HG03045 (cell line): ENCODE data around the gene WNT3A.

Experiments
- ATAC-seq: cut with Tn5 transposase; IDR thresholded peaks from one replicate; pipeline ENCODE4 v1.9.1; 2021; ENCODE audit warnings: mild to moderate bottlenecking, moderate library complexity; ENCODE audit not compliant: unreplicated experiment

WNT3A gene

DNA sequence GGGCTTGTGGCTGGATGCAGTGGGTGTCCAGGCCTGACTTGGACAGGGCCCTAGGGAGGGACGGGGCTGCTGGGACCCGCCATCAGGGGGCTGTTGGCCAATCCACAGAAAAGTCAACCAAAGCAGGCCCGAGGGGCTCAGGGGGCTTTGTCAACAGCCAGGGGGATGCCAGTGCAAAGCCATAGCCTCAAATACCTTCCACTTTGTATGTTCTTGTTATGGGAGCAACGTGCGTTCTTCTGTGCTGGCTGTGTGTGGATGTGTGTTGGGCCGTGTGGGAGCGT is 40.3 kb downstream of the WNT3A start:
- ATAC-seq: no peak

DNA sequence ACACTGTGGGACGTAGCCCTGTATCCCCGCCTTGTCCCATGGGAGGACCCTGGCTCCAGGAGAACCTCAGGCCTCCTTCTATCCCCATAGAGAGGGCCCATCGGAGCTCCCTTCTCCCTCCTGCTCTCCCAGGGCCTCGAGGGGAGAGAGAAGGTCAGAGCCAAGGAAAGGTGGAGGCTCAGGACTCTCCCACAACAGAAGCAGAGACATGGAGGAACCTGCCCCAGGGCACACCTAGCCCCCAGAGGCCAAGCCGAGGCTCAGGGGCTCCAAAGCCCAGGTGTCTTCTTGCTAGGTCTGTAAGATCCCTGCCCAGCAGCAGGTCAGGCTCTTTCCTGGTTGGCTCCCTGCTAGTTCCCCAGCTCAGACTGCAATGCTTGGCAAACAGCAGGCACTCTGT is 41.3 kb downstream of the WNT3A start:
- no peak for ATAC-seq

DNA sequence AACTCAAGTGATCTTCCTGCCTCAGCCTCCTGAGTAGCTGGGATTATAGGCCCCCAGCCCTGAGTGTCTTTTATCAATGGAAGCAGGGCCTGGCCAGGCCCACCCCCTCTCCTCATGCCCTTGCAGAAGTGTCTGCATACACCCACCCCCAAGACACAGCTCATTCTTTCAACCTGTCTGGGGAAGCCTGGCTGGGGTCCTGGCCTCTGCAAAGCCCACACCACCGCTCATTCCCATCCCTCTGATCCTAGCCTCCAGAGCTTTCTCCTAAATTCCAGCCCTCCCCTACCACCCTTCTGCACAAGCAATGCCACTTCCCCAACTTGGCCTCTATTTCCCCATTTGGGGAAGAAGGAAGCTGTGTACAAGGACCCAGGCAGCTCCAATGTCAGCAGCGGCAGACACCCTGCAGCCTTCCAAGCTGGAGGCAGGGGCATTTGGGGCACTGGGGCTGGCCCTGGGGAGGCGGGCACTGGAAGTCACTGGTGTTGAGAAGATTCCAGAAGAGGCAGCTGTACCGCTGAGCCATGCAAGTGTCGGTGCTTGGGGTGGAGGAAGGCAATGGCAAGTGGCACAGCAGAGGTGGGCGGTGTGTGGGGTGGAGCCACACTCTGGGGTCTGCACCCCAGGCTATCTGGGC is 42.0 kb downstream of the WNT3A start:
- no peak for ATAC-seq

DNA sequence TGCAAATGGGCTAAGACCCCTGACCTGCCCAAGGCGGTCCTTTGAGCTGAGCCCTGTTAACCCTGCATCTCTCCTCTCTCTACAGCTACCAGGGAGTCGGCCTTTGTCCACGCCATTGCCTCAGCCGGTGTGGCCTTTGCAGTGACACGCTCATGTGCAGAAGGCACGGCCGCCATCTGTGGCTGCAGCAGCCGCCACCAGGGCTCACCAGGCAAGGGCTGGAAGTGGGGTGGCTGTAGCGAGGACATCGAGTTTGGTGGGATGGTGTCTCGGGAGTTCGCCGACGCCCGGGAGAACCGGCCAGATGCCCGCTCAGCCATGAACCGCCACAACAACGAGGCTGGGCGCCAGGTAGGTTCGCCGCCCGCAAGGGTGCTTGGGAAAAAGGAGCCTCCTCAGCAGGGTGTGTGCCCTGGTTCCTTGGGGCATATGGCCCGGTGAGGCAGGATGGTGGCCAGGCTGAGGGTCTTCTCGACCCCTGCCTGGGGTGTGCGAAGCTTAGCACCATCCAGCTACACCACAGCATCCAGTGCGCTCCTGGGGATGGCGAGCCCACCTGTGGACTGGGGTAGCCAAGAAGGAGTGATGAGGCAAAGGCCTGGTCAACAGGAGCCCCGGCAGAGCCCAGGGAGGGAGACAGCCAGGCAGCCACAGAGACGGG is 43.9 kb downstream of the WNT3A start:
- no peak for ATAC-seq

DNA sequence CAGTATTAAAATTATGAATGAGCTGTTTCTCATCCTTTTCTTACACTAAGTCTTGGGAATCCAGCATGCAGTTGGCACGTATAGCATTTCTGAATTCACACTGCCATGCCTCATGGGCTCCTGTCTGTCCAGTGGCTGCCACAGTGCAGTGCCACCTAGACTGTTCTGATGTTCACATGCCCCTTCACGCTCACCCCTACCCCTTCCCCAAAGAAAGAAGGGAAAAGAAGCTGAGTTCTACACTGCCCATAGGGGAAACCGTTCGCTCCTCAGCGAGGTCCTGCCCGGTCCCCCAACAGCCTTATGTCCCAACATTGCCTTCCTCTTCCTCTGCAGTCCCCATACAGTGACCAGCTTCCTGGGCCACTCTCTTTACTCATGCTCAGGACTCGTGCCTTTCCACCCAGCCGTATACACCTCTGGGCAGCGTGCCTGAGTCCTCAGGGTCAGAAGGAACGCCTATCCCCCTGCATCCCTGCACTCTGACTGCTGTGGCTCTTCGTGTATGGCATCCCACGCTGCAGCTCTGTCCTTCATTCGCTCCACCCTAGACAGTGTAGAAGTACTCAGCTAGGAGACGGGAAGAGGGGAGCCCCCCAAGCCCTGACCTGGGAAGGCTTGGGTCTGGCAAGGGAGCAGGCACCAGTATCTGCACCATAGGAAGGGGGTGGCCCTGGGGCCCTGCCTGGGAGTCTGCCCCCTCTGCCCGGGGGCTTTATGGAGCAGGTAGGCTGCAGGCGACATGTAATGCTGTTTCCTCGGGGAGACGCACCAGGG is 51.6 kb downstream of the WNT3A start:
- no peak for ATAC-seq

DNA sequence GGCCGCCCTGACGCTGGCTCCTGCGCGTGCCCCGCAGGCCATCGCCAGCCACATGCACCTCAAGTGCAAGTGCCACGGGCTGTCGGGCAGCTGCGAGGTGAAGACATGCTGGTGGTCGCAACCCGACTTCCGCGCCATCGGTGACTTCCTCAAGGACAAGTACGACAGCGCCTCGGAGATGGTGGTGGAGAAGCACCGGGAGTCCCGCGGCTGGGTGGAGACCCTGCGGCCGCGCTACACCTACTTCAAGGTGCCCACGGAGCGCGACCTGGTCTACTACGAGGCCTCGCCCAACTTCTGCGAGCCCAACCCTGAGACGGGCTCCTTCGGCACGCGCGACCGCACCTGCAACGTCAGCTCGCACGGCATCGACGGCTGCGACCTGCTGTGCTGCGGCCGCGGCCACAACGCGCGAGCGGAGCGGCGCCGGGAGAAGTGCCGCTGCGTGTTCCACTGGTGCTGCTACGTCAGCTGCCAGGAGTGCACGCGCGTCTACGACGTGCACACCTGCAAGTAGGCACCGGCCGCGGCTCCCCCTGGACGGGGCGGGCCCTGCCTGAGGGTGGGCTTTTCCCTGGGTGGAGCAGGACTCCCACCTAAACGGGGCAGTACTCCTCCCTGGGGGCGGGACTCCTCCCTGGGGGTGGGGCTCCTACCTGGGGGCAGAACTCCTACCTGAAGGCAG is 52.3 kb downstream of the WNT3A start:
- ATAC-seq: no peak

DNA sequence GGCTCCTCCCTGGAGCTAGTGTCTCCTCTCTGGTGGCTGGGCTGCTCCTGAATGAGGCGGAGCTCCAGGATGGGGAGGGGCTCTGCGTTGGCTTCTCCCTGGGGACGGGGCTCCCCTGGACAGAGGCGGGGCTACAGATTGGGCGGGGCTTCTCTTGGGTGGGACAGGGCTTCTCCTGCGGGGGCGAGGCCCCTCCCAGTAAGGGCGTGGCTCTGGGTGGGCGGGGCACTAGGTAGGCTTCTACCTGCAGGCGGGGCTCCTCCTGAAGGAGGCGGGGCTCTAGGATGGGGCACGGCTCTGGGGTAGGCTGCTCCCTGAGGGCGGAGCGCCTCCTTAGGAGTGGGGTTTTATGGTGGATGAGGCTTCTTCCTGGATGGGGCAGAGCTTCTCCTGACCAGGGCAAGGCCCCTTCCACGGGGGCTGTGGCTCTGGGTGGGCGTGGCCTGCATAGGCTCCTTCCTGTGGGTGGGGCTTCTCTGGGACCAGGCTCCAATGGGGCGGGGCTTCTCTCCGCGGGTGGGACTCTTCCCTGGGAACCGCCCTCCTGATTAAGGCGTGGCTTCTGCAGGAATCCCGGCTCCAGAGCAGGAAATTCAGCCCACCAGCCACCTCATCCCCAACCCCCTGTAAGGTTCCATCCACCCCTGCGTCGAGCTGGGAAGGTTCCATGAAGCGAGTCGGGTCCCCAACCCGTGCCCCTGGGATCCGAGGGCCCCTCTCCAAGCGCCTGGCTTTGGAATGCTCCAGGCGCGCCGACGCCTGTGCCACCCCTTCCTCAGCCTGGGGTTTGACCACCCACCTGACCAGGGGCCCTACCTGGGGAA is 53.0 kb downstream of the WNT3A start:
- ATAC-seq: no peak

DNA sequence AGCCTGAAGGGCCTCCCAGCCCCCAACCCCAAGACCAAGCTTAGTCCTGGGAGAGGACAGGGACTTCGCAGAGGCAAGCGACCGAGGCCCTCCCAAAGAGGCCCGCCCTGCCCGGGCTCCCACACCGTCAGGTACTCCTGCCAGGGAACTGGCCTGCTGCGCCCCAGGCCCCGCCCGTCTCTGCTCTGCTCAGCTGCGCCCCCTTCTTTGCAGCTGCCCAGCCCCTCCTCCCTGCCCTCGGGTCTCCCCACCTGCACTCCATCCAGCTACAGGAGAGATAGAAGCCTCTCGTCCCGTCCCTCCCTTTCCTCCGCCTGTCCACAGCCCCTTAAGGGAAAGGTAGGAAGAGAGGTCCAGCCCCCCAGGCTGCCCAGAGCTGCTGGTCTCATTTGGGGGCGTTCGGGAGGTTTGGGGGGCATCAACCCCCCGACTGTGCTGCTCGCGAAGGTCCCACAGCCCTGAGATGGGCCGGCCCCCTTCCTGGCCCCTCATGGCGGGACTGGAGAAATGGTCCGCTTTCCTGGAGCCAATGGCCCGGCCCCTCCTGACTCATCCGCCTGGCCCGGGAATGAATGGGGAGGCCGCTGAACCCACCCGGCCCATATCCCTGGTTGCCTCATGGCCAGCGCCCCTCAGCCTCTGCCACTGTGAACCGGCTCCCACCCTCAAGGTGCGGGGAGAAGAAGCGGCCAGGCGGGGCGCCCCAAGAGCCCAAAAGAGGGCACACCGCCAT is 53.8 kb downstream of the WNT3A start:
- no peak for ATAC-seq

DNA sequence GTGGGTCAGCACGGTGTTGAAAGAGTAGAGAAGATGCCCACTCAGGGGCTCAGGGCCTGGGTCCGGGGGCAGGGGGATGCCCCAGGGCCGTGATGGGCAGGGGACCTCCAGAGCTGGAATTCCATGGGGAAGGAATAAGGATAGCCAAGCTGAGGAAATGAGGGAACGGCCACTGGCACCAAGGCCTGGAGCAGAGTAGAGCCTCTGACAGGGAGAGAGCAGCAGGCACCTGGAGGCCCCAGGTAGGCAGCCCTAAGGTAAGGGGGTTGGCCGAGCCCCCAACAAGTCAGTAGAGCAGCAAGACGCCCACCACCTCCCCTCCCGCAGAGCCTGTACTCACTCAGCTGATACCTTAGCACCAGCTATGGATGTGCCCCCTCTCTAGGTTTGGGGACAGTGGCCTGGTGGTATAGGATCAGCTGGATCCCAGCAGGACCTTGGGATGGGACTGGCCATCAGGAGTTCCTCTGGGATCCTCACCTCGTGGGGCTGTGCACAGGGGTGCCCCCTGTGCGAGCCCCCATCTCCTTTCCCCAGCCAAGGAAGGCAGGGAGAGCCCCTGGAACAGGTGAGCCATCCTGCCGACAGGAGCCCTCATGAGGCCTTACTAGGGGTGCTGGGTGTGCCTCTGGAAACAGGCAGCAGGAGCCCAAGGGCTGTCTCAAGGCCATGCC is 54.8 kb downstream of the WNT3A start:
- ATAC-seq: no peak

DNA sequence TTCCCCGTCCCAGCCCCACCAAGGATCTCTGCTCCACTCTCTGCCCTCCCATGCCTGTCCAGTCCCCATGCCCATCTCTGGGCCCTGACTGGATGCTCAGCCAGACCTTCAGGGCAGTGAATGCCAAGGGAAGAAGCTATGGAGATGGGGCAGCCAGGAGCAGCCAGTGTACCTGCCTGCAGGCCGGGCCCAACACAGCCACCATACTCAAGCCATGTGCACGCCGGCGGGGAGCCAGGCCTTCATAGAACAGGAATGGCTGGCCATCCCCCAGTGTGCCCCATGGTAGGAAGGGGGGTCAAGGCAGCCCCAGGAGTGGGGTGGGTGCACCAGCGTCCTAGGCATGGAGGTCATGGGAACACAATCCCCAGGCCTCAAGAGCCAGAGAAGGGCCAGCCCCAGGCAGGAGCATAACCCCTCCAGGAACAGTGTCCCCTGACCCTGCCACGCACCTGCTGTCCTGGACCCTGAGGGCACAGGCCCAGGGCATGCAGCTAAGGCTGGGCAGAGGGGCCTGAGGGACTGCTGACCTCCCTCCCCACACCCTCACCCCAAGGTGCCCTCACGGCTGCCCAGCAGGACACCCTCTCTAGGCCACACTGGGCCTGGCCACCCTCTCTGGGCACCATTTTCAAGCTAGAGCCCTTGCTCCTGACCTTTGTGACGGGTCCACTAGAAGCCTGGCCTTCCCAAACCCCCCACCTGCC is 55.4 kb downstream of the WNT3A start:
- no peak for ATAC-seq

DNA sequence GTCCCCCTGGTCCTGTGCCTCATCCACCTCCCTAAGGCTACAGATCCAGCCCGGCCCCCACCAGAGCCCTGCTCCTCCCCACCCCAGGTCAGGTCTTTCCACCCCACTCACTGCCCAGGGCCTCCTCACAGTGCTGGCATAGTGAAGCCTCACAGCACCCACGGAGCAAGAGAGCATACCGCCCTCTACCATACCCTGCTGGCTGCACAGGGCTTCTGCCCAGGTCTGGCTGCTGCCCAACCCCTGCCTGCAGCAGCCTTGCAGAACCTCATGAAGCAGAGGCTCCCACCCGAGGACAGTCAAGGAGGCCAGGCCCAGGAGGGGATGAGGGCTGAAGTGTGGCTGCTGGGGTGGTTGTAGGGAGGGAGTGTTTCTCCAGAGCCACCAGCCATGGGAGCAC is 56.0 kb downstream of the WNT3A start:
- no peak for ATAC-seq

DNA sequence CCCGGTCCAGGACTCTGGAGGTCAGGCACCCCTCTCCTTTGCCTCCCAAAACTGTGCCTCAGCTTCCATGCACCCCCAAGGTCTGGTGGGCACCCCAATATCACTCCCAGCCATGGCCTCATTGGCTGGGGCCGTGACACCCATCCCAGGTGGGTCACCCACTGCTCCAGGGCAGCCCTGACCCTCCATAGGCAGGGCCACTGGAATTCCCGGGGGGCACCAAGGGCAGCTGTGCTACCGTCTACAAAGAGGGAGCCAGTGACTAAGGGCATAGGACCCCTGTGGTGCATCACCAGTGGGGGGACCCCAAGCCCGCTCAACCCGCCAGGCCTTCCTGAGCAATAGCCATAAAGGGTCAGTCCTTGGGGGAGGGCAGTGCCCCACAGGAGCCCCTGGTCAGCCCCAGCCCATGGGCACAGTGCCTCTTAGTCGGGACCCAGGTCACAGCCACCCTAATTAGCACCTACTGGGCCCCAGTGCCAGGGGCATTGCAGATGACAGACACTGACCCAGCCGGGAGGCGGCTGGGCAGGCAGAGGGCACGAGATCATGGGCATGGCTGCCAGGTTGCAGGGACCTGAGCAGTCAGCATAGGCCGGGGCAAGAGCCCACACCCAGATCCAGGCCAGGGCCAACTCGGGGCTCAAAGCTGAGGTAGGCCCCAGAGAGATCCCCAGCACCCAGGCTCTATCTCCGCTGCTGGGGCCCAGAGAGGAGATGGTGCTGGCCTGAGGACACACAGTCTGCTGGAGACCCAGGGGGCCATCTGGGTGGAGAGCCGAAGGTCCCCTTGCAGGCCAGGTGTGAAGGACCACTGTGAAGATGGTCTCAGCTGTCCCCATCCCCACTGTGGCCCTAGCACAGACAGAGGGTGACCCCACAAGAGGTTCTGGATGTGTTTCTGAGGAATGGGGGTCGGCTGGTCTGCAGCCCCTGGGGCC is 56.7 kb downstream of the WNT3A start:
- no peak for ATAC-seq

DNA sequence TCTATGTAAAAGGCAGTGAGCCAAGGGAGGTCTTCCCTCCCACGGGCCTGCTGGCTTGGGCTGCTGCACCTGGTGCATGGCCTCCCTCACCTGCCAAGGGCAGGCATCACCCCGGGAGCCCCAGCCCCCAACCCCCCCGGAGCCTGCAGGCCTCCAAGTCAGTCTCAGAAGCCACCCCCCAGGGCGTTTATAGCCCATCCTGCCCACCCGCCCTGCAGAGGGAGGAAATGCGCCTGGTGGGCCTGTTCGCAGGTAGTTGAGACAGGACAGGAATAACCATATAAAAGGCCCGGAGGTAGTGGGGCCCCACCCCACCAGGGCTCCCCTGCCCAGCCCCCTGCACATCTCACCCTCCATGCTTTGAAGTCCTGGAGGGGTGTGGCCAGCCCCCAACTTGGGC is 57.5 kb downstream of the WNT3A start:
- ATAC-seq: no peak

DNA sequence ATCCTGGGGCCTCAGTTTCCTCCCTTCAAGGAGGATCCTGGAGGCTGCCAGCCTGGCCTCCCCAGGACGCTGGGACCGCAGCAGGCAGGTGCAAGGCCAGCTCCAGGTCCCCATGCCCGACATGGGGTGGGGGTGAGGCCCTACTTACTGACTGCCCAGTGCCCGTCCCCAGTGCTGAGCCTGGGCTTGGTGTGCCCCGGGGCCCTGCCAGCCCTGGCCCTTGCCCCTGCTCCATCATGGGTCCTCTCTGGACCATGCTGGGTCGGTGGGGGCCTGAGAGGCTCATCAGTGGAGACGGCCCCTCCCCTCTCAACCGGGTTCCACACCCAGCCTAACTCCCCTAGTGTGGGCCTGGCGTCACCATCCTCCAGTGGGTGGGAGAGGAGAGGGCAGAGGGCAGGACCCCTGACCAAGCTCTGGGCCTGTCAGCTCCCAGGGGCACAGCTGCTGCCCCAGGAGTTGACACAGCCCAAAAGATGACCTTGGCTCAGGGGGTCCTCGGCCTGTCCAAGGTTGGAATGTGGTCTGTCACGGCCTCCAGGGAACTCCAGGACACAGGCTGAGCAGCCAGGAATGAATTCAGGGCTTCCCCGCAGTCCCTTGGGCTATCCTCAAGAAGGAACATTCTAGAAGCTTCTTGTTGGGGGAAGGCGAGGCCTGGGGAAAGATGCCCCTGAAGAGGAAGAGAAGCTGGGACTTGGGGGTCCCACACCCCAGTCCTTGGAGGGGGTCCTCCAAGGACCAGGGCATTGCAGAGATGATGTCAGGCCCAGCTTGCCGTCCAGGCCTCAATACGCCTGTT is 58.1 kb downstream of the WNT3A start:
- no peak for ATAC-seq

DNA sequence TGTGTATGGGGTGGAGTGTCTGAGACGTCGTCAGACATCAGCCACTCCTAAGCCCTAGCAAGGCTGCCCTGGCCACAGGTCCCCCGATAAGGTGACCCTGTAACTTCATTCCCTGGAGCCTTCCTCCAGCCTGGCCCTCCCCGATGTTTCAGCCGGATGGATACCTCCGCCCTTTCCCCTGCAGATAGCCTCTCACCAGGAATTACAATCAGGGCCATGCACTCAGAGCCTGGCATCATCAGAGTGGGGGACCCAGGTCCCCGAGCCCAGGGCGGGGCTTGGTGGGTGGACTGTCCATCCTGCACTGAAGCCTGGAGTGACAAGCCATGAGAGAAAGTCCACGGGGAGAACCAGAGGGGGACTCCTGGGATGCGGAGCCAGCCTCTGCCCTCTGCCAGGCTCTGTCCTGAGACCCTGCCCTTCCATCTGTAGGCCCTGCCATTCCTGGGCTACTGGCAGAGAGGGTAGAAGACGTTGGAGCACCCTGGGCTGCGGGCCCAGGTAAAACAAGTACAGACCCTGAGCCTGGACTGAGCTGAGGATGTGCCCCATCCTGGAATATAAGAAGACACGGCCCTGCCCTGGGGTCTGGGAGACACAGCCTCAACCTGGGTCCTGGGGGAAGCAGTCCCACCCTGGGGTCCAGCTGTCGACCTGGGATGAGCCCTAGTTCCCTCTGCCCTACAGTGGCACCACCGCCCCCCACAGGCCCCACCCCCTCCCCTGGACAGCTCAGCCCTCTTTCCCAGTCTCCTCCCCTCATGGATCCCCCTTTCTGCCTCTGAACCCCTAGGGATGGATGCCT is 58.9 kb downstream of the WNT3A start:
- ATAC-seq: no peak

DNA sequence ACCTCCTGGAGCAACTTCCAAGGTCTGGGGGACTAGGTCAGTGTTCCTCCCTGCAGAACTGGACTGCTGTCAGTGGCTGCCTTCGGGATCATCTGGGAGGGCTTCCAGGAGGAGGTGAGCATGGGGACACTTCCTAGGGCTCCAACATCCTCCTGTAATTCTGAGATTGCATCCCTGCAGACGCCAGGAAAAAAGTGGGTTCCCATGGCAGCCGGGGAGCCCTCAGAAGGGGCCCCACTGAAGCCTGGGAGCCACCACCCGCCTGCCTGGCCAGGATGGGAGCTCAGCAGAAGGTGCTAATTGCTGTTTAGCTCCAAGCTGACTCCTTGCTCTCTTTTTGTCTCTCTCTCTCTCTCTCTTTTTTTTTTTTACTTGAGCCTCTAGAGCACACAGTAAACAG is 59.6 kb downstream of the WNT3A start:
- no peak for ATAC-seq
